Naive B cell (primary cell): ENCODE measurements around the gene RIN1. TPM values are rescaled to one million over a fixed set of nuclear protein-coding genes. Genes with fewer than 3 reads are reported as not detected.

ENCODE experiments used
- ATAC-seq, 2 donors: fragments of 150-1000 bp; cut with Tn5 transposase; 2 replicates each; pipeline ENCODE4 v1.10.0; 2021; ENCODE audit warnings: low read depth in 2 of 2, mild to moderate bottlenecking in 2 of 2, moderate library complexity in 2 of 2
- DNase-seq: peaks from one replicate; pipeline ENCODE4 v3.0.0; 2022
- H3K27ac Mint-ChIP-seq, 6 donors: one replicate each; pipeline ENCODE4 v1.8.0; 2020 to 2022; ENCODE audit warnings: mild to moderate bottlenecking in 6 of 6, mixed read lengths in 6 of 6, moderate library complexity in 5 of 6, inconsistent platforms in 2 of 6
- H3K27me3 Mint-ChIP-seq, 3 donors: one replicate each; pipeline ENCODE4 v1.8.0; 2021 to 2022; ENCODE audit warnings: mixed read lengths in 3 of 3, mild to moderate bottlenecking in 1 of 3
- H3K36me3 Mint-ChIP-seq, 2 donors: one replicate each; pipeline ENCODE4 v1.8.0; 2020 to 2022; ENCODE audit warnings: mixed read lengths in 2 of 2, inconsistent platforms in 1 of 2, mild to moderate bottlenecking in 1 of 2
- H3K4me1 Mint-ChIP-seq, 3 donors: one replicate each; pipeline ENCODE4 v1.8.0; 2020 to 2022; ENCODE audit warnings: mixed read lengths in 3 of 3, inconsistent platforms in 1 of 3, mild to moderate bottlenecking in 1 of 3, moderate library complexity in 1 of 3
- H3K4me3 Mint-ChIP-seq, 8 donors: one replicate each; pipeline ENCODE4 v1.8.0; 2020 to 2022; ENCODE audit warnings: mild to moderate bottlenecking in 8 of 8, mixed read lengths in 8 of 8, moderate library complexity in 8 of 8, inconsistent platforms in 2 of 8
- H3K9me3 Mint-ChIP-seq, 7 donors: one replicate each; pipeline ENCODE4 v1.8.0; 2020 to 2022; ENCODE audit warnings: mixed read lengths in 7 of 7, mild to moderate bottlenecking in 5 of 7, inconsistent platforms in 2 of 7, moderate library complexity in 1 of 7
- polyA plus RNA-seq, 6 donors: library from polyadenylated mRNA; unstranded; fragments of 300-500 nt; fragmentation: Illumina TruSeq; gene quantifications; one replicate each; pipeline ENCODE4 v1.2.3, GENCODE V29; 2021; ENCODE audit warnings: low read depth in 6 of 6

RIN1 gene
- polyA plus RNA-seq, 6 donors from 2014 or later, result 0.11 to 3.1 (median 0.51) TPM; not detected in 3

- H3K27me3 Mint-ChIP-seq, result peaks cover 0 to 17% (median 8%) of the 10 kb centered on the region in 3 donors
- peak overlapping the region in 6 of 8 donors; percentile 29 to 85 (median 68) for H3K4me3 Mint-ChIP-seq
- H3K36me3 Mint-ChIP-seq, result peaks cover 0 to 8% of the 10 kb centered on the region in 2 donors
- H3K9me3 Mint-ChIP-seq, result no peaks in the 10 kb centered on the region
- peak; percentile 36 to 39 for ATAC-seq
- no peak for DNase-seq
- no peak overlapping the region for H3K27ac Mint-ChIP-seq
- peaks cover 9 to 20% (median 18%) of the 10 kb centered on the region in 3 donors for H3K4me1 Mint-ChIP-seq
Measured at GRCh38 chr11:66335531-66336233, 552 bp downstream of the RIN1 start.

GRCh38 chr11:66334605-66335442, 1.4 kb downstream of the RIN1 start:
- no peak for DNase-seq
- H3K4me3 Mint-ChIP-seq, result peak overlapping the region in 5 of 8 donors; percentile 9 to 65 (median 45)

GRCh38 chr11:66333896-66334604, 2.2 kb downstream of the RIN1 start:
- ATAC-seq (no peak), DNase-seq (no peak)
- Mint-ChIP-seq H3K4me1 (peaks cover 9 to 17% (median 16%) of the 10 kb centered on the region in 3 donors), H3K36me3 (peaks cover 0 to 5% of the 10 kb centered on the region in 2 donors), H3K27me3 (peaks cover 0 to 17% (median 8%) of the 10 kb centered on the region in 3 donors), H3K9me3 (no peaks in the 10 kb centered on the region), H3K4me3 (no peak overlapping the region), H3K27ac (no peak overlapping the region)

More at GRCh38 chr11:66334605-66335442, 1.4 kb downstream of the RIN1 start:
- Mint-ChIP-seq H3K36me3 (peaks cover 0 to 8% of the 10 kb centered on the region in 2 donors), H3K9me3 (no peaks in the 10 kb centered on the region), H3K27me3 (peaks cover 0 to 17% (median 8%) of the 10 kb centered on the region in 3 donors), H3K27ac (no peak overlapping the region), H3K4me1 (peaks cover 9 to 20% (median 18%) of the 10 kb centered on the region in 3 donors)
- ATAC-seq, result no peak

GRCh38 chr11:66333220-66333877, 2.9 kb downstream of the RIN1 start:
- no peak for DNase-seq
- H3K27me3 Mint-ChIP-seq, result peaks cover 0 to 17% (median 8%) of the 10 kb centered on the region in 3 donors
- no peaks in the 10 kb centered on the region for H3K9me3 Mint-ChIP-seq
- H3K36me3 Mint-ChIP-seq, result no peaks in the 10 kb centered on the region
- ATAC-seq, result no peak
- peaks cover 13 to 18% (median 17%) of the 10 kb centered on the region in 3 donors for H3K4me1 Mint-ChIP-seq
- no peak overlapping the region for H3K4me3 Mint-ChIP-seq
- H3K27ac Mint-ChIP-seq, result no peak overlapping the region

- no peak overlapping the region for H3K4me3 Mint-ChIP-seq
- no peaks in the 10 kb centered on the region for H3K36me3 Mint-ChIP-seq
- DNase-seq, result no peak
- ATAC-seq, result no peak
- no peak overlapping the region for H3K27ac Mint-ChIP-seq
- H3K4me1 Mint-ChIP-seq, result peaks cover 20 to 23% (median 22%) of the 10 kb centered on the region in 3 donors
- peaks cover 0 to 19% (median 10%) of the 10 kb centered on the region in 3 donors for H3K27me3 Mint-ChIP-seq
- no peaks in the 10 kb centered on the region for H3K9me3 Mint-ChIP-seq
Measured at GRCh38 chr11:66332371-66333219, 3.6 kb downstream of the RIN1 start.

- Mint-ChIP-seq H3K27me3 (peaks cover 0 to 23% (median 16%) of the 10 kb centered on the region in 3 donors), H3K9me3 (no peaks in the 10 kb centered on the region), H3K27ac (no peak overlapping the region), H3K36me3 (no peaks in the 10 kb centered on the region), H3K4me1 (peaks cover 24 to 27% (median 24%) of the 10 kb centered on the region in 3 donors), H3K4me3 (no peak overlapping the region)
- ATAC-seq, result no peak
- no peak for DNase-seq
Measured at GRCh38 chr11:66331542-66332370, 4.5 kb downstream of the RIN1 start.

GRCh38 chr11:66330931-66331330, 5.3 kb downstream of the RIN1 start:
- Mint-ChIP-seq H3K27ac (peak overlapping the region in 1 of 6 donors; percentile 49), H3K27me3 (peaks cover 0 to 16% (median 14%) of the 10 kb centered on the region in 3 donors)

GRCh38 chr11:66329165-66329673, 7.0 kb downstream of the RIN1 start:
- H3K4me1 Mint-ChIP-seq, result peaks cover 19 to 22% (median 21%) of the 10 kb centered on the region in 3 donors
- H3K9me3 Mint-ChIP-seq, result no peaks in the 10 kb centered on the region
- no peak for ATAC-seq
- H3K36me3 Mint-ChIP-seq, result no peaks in the 10 kb centered on the region
- H3K27ac Mint-ChIP-seq, result peak overlapping the region in 1 of 6 donors; percentile 29
- DNase-seq, result no peak
- H3K4me3 Mint-ChIP-seq, result peak overlapping the region in 2 of 8 donors; percentile 8 to 47
- H3K27me3 Mint-ChIP-seq, result peaks cover 0 to 8% (median 7%) of the 10 kb centered on the region in 3 donors

More at GRCh38 chr11:66330931-66331330, 5.3 kb downstream of the RIN1 start:
- DNase-seq, result no peak
- Mint-ChIP-seq H3K4me1 (peaks cover 17 to 24% (median 21%) of the 10 kb centered on the region in 3 donors), H3K4me3 (no peak overlapping the region), H3K9me3 (no peaks in the 10 kb centered on the region), H3K36me3 (no peaks in the 10 kb centered on the region)
- no peak for ATAC-seq

- peak; percentile 76 for DNase-seq
- Mint-ChIP-seq H3K36me3 (no peaks in the 10 kb centered on the region), H3K9me3 (no peaks in the 10 kb centered on the region), H3K27me3 (peaks cover 0 to 8% (median 7%) of the 10 kb centered on the region in 3 donors), H3K4me3 (peak overlapping the region in 3 of 8 donors; percentile 22 to 71 (median 35)), H3K27ac (peak overlapping the region in 1 of 6 donors; percentile 76), H3K4me1 (peaks cover 21 to 25% (median 22%) of the 10 kb centered on the region in 3 donors)
- ATAC-seq, result peak; percentile 99
Measured at GRCh38 chr11:66328302-66329144, 7.7 kb downstream of the RIN1 start.

GRCh38 chr11:66328031-66328301, 8.3 kb downstream of the RIN1 start:
- H3K4me3 Mint-ChIP-seq, result no peak overlapping the region
- H3K4me1 Mint-ChIP-seq, result peaks cover 21 to 31% (median 22%) of the 10 kb centered on the region in 3 donors

More at GRCh38 chr11:66328031-66328301, 8.3 kb downstream of the RIN1 start:
- Mint-ChIP-seq H3K9me3 (no peaks in the 10 kb centered on the region), H3K36me3 (no peaks in the 10 kb centered on the region), H3K27ac (no peak overlapping the region), H3K27me3 (peaks cover 0 to 8% (median 7%) of the 10 kb centered on the region in 3 donors)
- DNase-seq (no peak), ATAC-seq (no peak)
